Mesothelial cell of epicardium (in vitro differentiated cells): ENCODE data around the gene ZDHHC14. TPM values are rescaled to one million over a fixed set of nuclear protein-coding genes. Genes with fewer than 3 reads are reported as not detected.

Experiments used
- DNase-seq, 2 experiments: peaks; one replicate each; pipeline ENCODE4 v3.0.0; 2021; ENCODE audit warnings: low spot score in 2 of 2; ENCODE audit not compliant: unreplicated experiment in 2 of 2
- H3K27ac Mint-ChIP-seq: 2 replicates; pipeline ENCODE4 v1.8.0; 2021; ENCODE audit warnings: mixed read lengths
- H3K27me3 Mint-ChIP-seq: 2 replicates; pipeline ENCODE4 v1.8.0; 2021; ENCODE audit warnings: low read depth, mixed read lengths
- H3K36me3 Mint-ChIP-seq: 2 replicates; pipeline ENCODE4 v1.8.0; 2021; ENCODE audit warnings: mixed read lengths
- H3K4me1 Mint-ChIP-seq: 2 replicates; pipeline ENCODE4 v1.8.0; 2021; ENCODE audit warnings: mixed read lengths
- H3K4me3 Mint-ChIP-seq: 2 replicates; pipeline ENCODE4 v1.8.0; 2021; ENCODE audit warnings: mild to moderate bottlenecking, moderate library complexity, mixed read lengths
- H3K9me3 Mint-ChIP-seq: 2 replicates; pipeline ENCODE4 v1.8.0; 2021; ENCODE audit warnings: mixed read lengths
- CTCF ChIP-seq: fragments of 200-600 bp; sonication (generic); IDR thresholded peaks from one replicate; pipeline ENCODE4 v1.5.0; 2021; ENCODE audit warnings: antibody characterized with exemption; ENCODE audit not compliant: unreplicated experiment
- total RNA-seq: library from RNA; stranded (reverse); gene quantifications from 3 replicates; pipeline ENCODE4 v1.2.1, GENCODE V29; 2021

ZDHHC14 gene
- total RNA-seq, 1 donor from 2014 or later = 11.3 TPM

GRCh38 chr6:157525918-157526425 lies 145.0 kb downstream of the ZDHHC14 start:
- H3K27me3 Mint-ChIP-seq = no peaks in the 10 kb centered on the region
- no peak overlapping the region for H3K27ac Mint-ChIP-seq
- no peak overlapping the region for H3K4me3 Mint-ChIP-seq
- DNase-seq = no peak
- no peak for TF ChIP-seq CTCF
- peaks cover 9% of the 10 kb centered on the region for H3K4me1 Mint-ChIP-seq
- no peaks in the 10 kb centered on the region for H3K36me3 Mint-ChIP-seq
- no peaks in the 10 kb centered on the region for H3K9me3 Mint-ChIP-seq

GRCh38 chr6:157527471-157527907 lies 146.5 kb downstream of the ZDHHC14 start:
- Mint-ChIP-seq H3K4me1 (peaks cover 15% of the 10 kb centered on the region), H3K27ac (no peak overlapping the region), H3K36me3 (no peaks in the 10 kb centered on the region), H3K27me3 (no peaks in the 10 kb centered on the region), H3K4me3 (no peak overlapping the region), H3K9me3 (no peaks in the 10 kb centered on the region)
- no peak for TF ChIP-seq CTCF
- no peak for DNase-seq

GRCh38 chr6:157528931-157529653 lies 148.1 kb downstream of the ZDHHC14 start:
- H3K36me3 Mint-ChIP-seq = no peaks in the 10 kb centered on the region
- no peak overlapping the region for H3K27ac Mint-ChIP-seq
- H3K4me1 Mint-ChIP-seq = peaks cover 22% of the 10 kb centered on the region
- TF ChIP-seq CTCF = no peak
- H3K4me3 Mint-ChIP-seq = no peak overlapping the region
- H3K27me3 Mint-ChIP-seq = no peaks in the 10 kb centered on the region
- DNase-seq = no peak
- no peaks in the 10 kb centered on the region for H3K9me3 Mint-ChIP-seq

GRCh38 chr6:157529654-157530039 lies 148.7 kb downstream of the ZDHHC14 start:
- H3K27ac Mint-ChIP-seq = no peak overlapping the region
- no peak for DNase-seq
- H3K4me3 Mint-ChIP-seq = no peak overlapping the region
- H3K9me3 Mint-ChIP-seq = no peaks in the 10 kb centered on the region
- no peak for TF ChIP-seq CTCF
- no peaks in the 10 kb centered on the region for H3K36me3 Mint-ChIP-seq
- H3K4me1 Mint-ChIP-seq = peaks cover 22% of the 10 kb centered on the region
- H3K27me3 Mint-ChIP-seq = no peaks in the 10 kb centered on the region

GRCh38 chr6:157530126-157530525 lies 149.1 kb downstream of the ZDHHC14 start:
- H3K36me3 Mint-ChIP-seq = no peaks in the 10 kb centered on the region
- DNase-seq = no peak
- H3K27ac Mint-ChIP-seq = no peak overlapping the region
- no peak overlapping the region for H3K4me3 Mint-ChIP-seq
- H3K4me1 Mint-ChIP-seq = peaks cover 27% of the 10 kb centered on the region
- H3K9me3 Mint-ChIP-seq = no peaks in the 10 kb centered on the region
- H3K27me3 Mint-ChIP-seq = no peaks in the 10 kb centered on the region
- TF ChIP-seq CTCF = no peak
